GM12878 (cell line): Measurements from ENCODE around the gene DLG2. TPM values are rescaled to one million over a fixed set of nuclear protein-coding genes. Genes with fewer than 3 reads are reported as not detected.

ENCODE experiments used
- ATAC-seq: fragments of 200-7000 bp; cut with Tn5 transposase; 3 replicates; pipeline ENCODE4 v1.9.1; 2020; ENCODE audit warnings: mild to moderate bottlenecking, moderate library complexity
- BruUV-seq: library from RNA; stranded (reverse); fragments of 400-500 nt; replicated peaks from 2 replicates; lab custom pipeline; 2021; lab: Mats Ljungman, UMichigan
- CTCF ChIA-PET: fragments of 300-600 bp; sonication (Branson Sonifier 250); formaldehyde crosslinking; extraction: SDS; loops from one replicate; lab custom pipeline; 2021; ENCODE audit warnings: inconsistent platforms; lab: Yijun Ruan, JAX
- POLR2A ChIA-PET: fragments of 350-600 bp; formaldehyde crosslinking; extraction: SDS; loops from one replicate; lab custom pipeline; 2021; ENCODE audit warnings: inconsistent platforms; lab: Charles Lee
- RAD21 ChIA-PET: fragments of 300-600 bp; sonication (Branson Sonifier 250); formaldehyde crosslinking; loops from one replicate; lab custom pipeline; 2023; ENCODE audit warnings: antibody characterized with exemption; ENCODE audit not compliant: unreplicated experiment; lab: Charles Lee
- SMC1A ChIA-PET: fragments of 300-600 bp; sonication (Branson Sonifier 250); formaldehyde crosslinking; loops from one replicate; lab custom pipeline; 2023; ENCODE audit not compliant: unreplicated experiment, uncharacterized antibody; lab: Charles Lee
- DNase-seq: peaks from one replicate; pipeline ENCODE4 v3.0.0-alpha.2; 2011; ENCODE audit warnings: low read depth, low spot score
- FAIRE-seq: peaks from 3 replicates; lab custom pipeline; 2011; peaks lifted over from hg19 to GRCh38; lab: Jason Lieb, UNC
- H2AFZ ChIP-seq: 2 replicates; pipeline ENCODE4 v1.6.0; 2011; ENCODE audit warnings: low read depth, low read length, control low read depth; ENCODE audit not compliant: control insufficient read depth
- H3K27ac ChIP-seq: 2 replicates; pipeline ENCODE4 v1.5.1; 2011; ENCODE audit warnings: control low read depth; ENCODE audit not compliant: control insufficient read depth, insufficient read depth
- H3K27me3 ChIP-seq, 2 experiments: replicated peaks in 1 of 2; 2 replicates each; pipeline versions ENCODE4 v1.6.0 to v1.6.1; 2011; ENCODE audit warnings: low read length in 1 of 2; ENCODE audit not compliant: control insufficient read depth in 2 of 2, insufficient read depth in 2 of 2
- H3K36me3 ChIP-seq, 2 experiments: 2 replicates each; pipeline ENCODE4 v1.5.1; 2011; ENCODE audit warnings: low read length in 1 of 2; ENCODE audit not compliant: control insufficient read depth in 2 of 2, insufficient read depth in 2 of 2
- H3K4me1 ChIP-seq: 2 replicates; pipeline ENCODE4 v1.6.1; 2011; ENCODE audit warnings: mild to moderate bottlenecking, low read length, moderate library complexity, mixed read lengths; ENCODE audit not compliant: control insufficient read depth, insufficient read depth
- H3K4me2 ChIP-seq: 2 replicates; pipeline ENCODE4 v1.6.0; 2011; ENCODE audit warnings: control low read depth; ENCODE audit not compliant: control insufficient read depth, insufficient read depth
- H3K4me3 ChIP-seq: fragments of 200-600 bp; sonication (generic); 2 replicates; pipeline ENCODE4 v1.5.1; 2016
- H3K79me2 ChIP-seq: 2 replicates; pipeline ENCODE4 v1.6.0; 2011; ENCODE audit warnings: low read length; ENCODE audit not compliant: control insufficient read depth, insufficient read depth
- H3K9ac ChIP-seq: 2 replicates; pipeline ENCODE4 v1.8.0; 2011; ENCODE audit warnings: low read length, control low read depth, mixed read lengths; ENCODE audit not compliant: control insufficient read depth, insufficient read depth
- H3K9me3 ChIP-seq: replicated peaks from 3 replicates; pipeline ENCODE4 v1.5.1; 2011; ENCODE audit warnings: mild to moderate bottlenecking, low read length; ENCODE audit not compliant: control insufficient read depth, insufficient read depth
- H4K20me1 ChIP-seq: 2 replicates; pipeline ENCODE4 v1.6.0; 2011; ENCODE audit not compliant: control insufficient read depth, insufficient read depth
- DPF2 ChIP-seq: fragments of 450-650 bp; IDR thresholded peaks from 2 replicates; pipeline ENCODE4 v1.6.1; 2017; ENCODE audit warnings: mild to moderate bottlenecking
- GATAD2B ChIP-seq: fragments of 450-650 bp; conservative IDR thresholded peaks from 2 replicates; pipeline ENCODE4 v1.6.1; 2017; ENCODE audit warnings: low read depth, mild to moderate bottlenecking, moderate library complexity
- IKZF1 ChIP-seq: fragments of 450-650 bp; conservative IDR thresholded peaks from 2 replicates; pipeline ENCODE4 v1.6.1; 2017; ENCODE audit warnings: antibody characterized with exemption, mild to moderate bottlenecking
- NFYB ChIP-seq: IDR thresholded peaks from 2 replicates; pipeline ENCODE4 v1.6.1; 2011; ENCODE audit warnings: low read depth, mild to moderate bottlenecking, low read length, improper control_type of control experiment, moderate library complexity; ENCODE audit not compliant: insufficient read depth
- SUZ12 ChIP-seq: fragments of 200-600 bp; sonication (generic); IDR thresholded peaks from one replicate; pipeline ENCODE4 v1.6.1; 2018; ENCODE audit warnings: antibody characterized with exemption, mild to moderate bottlenecking; ENCODE audit not compliant: unreplicated experiment
- ZNF384 ChIP-seq: IDR thresholded peaks from 2 replicates; pipeline ENCODE4 v1.6.1; 2012; ENCODE audit warnings: low read depth, mild to moderate bottlenecking, low read length, improper control_type of control experiment, borderline replicate concordance
- WGBS: methylation state at CpG from one replicate; pipeline ENCODE4 v1.1.6; 2016; ENCODE audit warnings: low lambda C conversion rate; ENCODE audit not compliant: insufficient replicate concordance, insufficient coverage; ENCODE audit errors: missing lambda C conversion rate; 5-methylcytosine and 5-hydroxymethylcytosine counted together
- in situ Hi-C: fragments of 300-500 bp; cut with MboI; formaldehyde crosslinking; loops from 9 replicates; pipeline ENCODE4 v1.14.3; 2018; ENCODE audit warnings: mixed read lengths
- intact Hi-C: fragments of 100-400 bp; cut with micrococcal nuclease; formaldehyde crosslinking; loops from one replicate; pipeline ENCODE4 v1.14.2; 2022; ENCODE audit not compliant: unreplicated experiment
- polyA plus RNA-seq, 11 experiments: library from polyadenylated mRNA; depleted of rRNA in 4 of 11; unstranded in 6 of 11; stranded (reverse) in 5 of 11; fragments of >200 nt; fragmentation: Nextera tagmentation in 4 of 11; fragmentation: Illumina TruSeq in 1 of 11; extraction: Ambion mirVana in 4 of 11; extraction: Trizol in 1 of 11; gene quantifications; 1 replicate in 1 of 11; 2 replicates in 10 of 11; pipeline versions ENCODE4 v1.2.1 to v1.2.3, GENCODE V29; 2011 to 2016; ENCODE audit warnings: inconsistent platforms in 2 of 11, missing spikeins in 2 of 11, low read depth in 1 of 11
- total RNA-seq, 4 experiments: library from RNA; depleted of rRNA in 3 of 4; stranded (reverse); fragments of >200 nt in 3 of 4; fragmentation: Illumina TruSeq in 1 of 4; extraction: Trizol in 1 of 4; gene quantifications; 2 replicates each; pipeline versions ENCODE4 v1.2.1 to v1.2.3, GENCODE V29; 2013 to 2021
- TF ChIP-seq, protein P1 (sequence below): IDR thresholded peaks from 2 replicates; pipeline ENCODE4 v1.6.1; 2012; ENCODE audit warnings: low read length, inconsistent platforms
- TF ChIP-seq, protein P2 (sequence below): IDR thresholded peaks from 2 replicates; pipeline ENCODE4 v1.6.1; 2012; ENCODE audit warnings: low read depth, low read length, improper control_type of control experiment

DLG2 gene
- total and polyA plus RNA-seq, 10 of the 15 experiments (the other 5 are each of a cell fraction or from before 2014, with no cell fraction given): 0.09 to 0.98 (median 0.35) TPM

DNA sequence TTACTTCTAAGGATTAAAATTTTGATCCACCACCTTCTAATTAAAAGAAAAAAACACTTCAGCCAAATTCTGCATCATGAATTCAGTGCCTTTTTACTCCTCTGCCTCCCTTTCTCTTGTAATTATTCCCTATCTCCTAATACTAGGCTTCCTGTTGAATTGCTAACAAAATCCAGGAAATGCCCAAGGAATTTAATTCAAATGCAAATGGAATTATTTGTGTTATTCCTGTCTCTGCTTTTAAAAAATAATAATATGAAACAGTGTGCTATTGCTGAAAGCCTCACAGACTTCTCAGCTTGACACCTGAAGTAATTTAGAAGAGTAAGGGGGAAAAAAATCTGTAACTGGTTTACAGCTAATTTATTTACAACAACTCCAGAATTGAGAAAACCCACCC is 85.5 kb downstream of the DLG2 start:
- Histone ChIP-seq H4K20me1 (no peaks in the 10 kb centered on the region), H3K79me2 (no peaks in the 10 kb centered on the region), H3K4me3 (no peak overlapping the region), H3K4me2 (no peak overlapping the region), H2AFZ (no peak overlapping the region), H3K9me3 (no peaks in the 10 kb centered on the region; the same call in 2 of the 3 replicates), H3K36me3 (no peaks in the 10 kb centered on the region), H3K4me1 (no peaks in the 10 kb centered on the region), H3K27ac (no peak overlapping the region), H3K27me3 (no peaks in the 10 kb centered on the region), H3K9ac (no peak overlapping the region)
- DNase-seq (no peak), FAIRE-seq (no peak), ATAC-seq (no peak)
- SMC1A ChIA-PET: no interaction called here
- TF ChIP-seq ZNF384 (no peak), NFYB (no peak), IKZF1 (no peak)
- in situ Hi-C loops (no loop called here), intact Hi-C loops (loop anchor here (5.0 kb wide), 1 partner anchor 554 kb away; no protein-coding TSS in a partner anchor)
- no TSS peak for BruUV-seq
- POLR2A ChIA-PET: no interaction called here
- RAD21 ChIA-PET: no interaction called here
- CTCF ChIA-PET: no interaction called here

GRCh38 chr11:85540635-85541205 is 86.4 kb downstream of the DLG2 start:
- WGBS: 21% methylated on average over 6 of the region's 6 CpGs
- POLR2A ChIA-PET: no interaction called here
- no TSS peak for BruUV-seq

More at GRCh38 chr11:85540635-85541205, 86.4 kb downstream of the DLG2 start:
- ATAC-seq: no peak
- no peaks in the 10 kb centered on the region for H3K27me3 ChIP-seq
- no peak overlapping the region for H3K4me3 ChIP-seq
- in situ Hi-C loops (no loop called here), intact Hi-C loops (loop anchor here (5.0 kb wide), 1 partner anchor 553 kb away; no protein-coding TSS in a partner anchor)
- H3K9ac ChIP-seq: no peak overlapping the region
- no peak for FAIRE-seq
- no peaks in the 10 kb centered on the region; the same call in 2 of the 3 replicates for H3K9me3 ChIP-seq
- no peaks in the 10 kb centered on the region for H4K20me1 ChIP-seq
- ChIA-PET RAD21 (no interaction called here), SMC1A (no interaction called here), CTCF (no interaction called here)
- H3K36me3 ChIP-seq: no peaks in the 10 kb centered on the region
- H3K4me1 ChIP-seq: no peaks in the 10 kb centered on the region
- no peak overlapping the region for H3K27ac ChIP-seq
- no peaks in the 10 kb centered on the region for H3K79me2 ChIP-seq
- no peak for DNase-seq
- H3K4me2 ChIP-seq: no peak overlapping the region
- no peak for TF ChIP-seq SUZ12
- TF ChIP-seq, protein P1, sequence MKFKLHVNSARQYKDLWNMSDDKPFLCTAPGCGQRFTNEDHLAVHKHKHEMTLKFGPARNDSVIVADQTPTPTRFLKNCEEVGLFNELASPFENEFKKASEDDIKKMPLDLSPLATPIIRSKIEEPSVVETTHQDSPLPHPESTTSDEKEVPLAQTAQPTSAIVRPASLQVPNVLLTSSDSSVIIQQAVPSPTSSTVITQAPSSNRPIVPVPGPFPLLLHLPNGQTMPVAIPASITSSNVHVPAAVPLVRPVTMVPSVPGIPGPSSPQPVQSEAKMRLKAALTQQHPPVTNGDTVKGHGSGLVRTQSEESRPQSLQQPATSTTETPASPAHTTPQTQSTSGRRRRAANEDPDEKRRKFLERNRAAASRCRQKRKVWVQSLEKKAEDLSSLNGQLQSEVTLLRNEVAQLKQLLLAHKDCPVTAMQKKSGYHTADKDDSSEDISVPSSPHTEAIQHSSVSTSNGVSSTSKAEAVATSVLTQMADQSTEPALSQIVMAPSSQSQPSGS: no peak
- TF ChIP-seq GATAD2B: no peak
- TF ChIP-seq, protein P2, sequence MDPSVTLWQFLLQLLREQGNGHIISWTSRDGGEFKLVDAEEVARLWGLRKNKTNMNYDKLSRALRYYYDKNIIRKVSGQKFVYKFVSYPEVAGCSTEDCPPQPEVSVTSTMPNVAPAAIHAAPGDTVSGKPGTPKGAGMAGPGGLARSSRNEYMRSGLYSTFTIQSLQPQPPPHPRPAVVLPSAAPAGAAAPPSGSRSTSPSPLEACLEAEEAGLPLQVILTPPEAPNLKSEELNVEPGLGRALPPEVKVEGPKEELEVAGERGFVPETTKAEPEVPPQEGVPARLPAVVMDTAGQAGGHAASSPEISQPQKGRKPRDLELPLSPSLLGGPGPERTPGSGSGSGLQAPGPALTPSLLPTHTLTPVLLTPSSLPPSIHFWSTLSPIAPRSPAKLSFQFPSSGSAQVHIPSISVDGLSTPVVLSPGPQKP: no peak
- TF ChIP-seq DPF2: no peak
- no peak overlapping the region for H2AFZ ChIP-seq
